ENCODE data around the gene DEUP1. TPM values are rescaled to one million over a fixed set of nuclear protein-coding genes. Genes with fewer than 3 reads are reported as not detected.
"Not testable (repeated sequence)": the region's sequence is repeated elsewhere in the genome, so short reads cannot be mapped to it uniquely, and the experiment has no call there.

The DEUP1 gene
- total and polyA plus RNA-seq, 12 donors, result 0.76 TPM; not detected in 11

DNA sequence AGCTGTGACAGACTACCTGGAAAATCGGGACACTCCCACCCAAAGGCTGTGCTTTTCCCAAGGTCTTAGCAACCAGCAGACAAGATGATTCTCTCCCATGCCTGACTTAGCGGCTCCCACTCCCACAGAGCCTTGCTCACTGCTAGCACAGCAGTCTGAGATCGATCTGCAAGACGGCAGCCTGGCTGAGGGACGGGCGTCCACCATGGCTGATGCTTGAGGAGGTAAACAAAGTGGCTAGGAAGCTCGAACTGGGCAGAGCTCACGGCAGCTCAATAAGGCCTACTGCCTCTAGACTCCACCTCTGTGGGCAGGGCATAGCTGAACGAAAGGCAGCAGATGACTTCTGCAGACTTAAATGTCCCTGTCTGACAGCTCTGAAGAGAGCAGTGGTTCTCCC is 127.7 kb downstream of the DEUP1 start:
- H3K36me3 ChIP-seq, result no peaks in the 10 kb centered on the region
- H3K27me3 ChIP-seq, result no peaks in the 10 kb centered on the region
- H3K27ac ChIP-seq, result no peak overlapping the region
- ATAC-seq (no peak), DNase-seq (no peak)
- H3K9me3 ChIP-seq, result peaks cover 0 to 6% (median 0%) of the 10 kb centered on the region in 11 donors
- intact Hi-C loops (cut with DNase I), result loop anchor here in 1 of 10 donors (10.0 kb wide), 1 partner anchor 193 kb away; no protein-coding TSS in a partner anchor
- 89 to 91% methylated on average over 9 of the region's 9 CpGs for WGBS, 2 donors
- H3K4me1 ChIP-seq, result no peaks in the 10 kb centered on the region
- H3K4me3 ChIP-seq, result no peak overlapping the region
- TF ChIP-seq, protein P1, sequence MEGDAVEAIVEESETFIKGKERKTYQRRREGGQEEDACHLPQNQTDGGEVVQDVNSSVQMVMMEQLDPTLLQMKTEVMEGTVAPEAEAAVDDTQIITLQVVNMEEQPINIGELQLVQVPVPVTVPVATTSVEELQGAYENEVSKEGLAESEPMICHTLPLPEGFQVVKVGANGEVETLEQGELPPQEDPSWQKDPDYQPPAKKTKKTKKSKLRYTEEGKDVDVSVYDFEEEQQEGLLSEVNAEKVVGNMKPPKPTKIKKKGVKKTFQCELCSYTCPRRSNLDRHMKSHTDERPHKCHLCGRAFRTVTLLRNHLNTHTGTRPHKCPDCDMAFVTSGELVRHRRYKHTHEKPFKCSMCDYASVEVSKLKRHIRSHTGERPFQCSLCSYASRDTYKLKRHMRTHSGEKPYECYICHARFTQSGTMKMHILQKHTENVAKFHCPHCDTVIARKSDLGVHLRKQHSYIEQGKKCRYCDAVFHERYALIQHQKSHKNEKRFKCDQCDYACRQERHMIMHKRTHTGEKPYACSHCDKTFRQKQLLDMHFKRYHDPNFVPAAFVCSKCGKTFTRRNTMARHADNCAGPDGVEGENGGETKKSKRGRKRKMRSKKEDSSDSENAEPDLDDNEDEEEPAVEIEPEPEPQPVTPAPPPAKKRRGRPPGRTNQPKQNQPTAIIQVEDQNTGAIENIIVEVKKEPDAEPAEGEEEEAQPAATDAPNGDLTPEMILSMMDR (IDR thresholded peaks at IDR 0.05), result no peak

DNA sequence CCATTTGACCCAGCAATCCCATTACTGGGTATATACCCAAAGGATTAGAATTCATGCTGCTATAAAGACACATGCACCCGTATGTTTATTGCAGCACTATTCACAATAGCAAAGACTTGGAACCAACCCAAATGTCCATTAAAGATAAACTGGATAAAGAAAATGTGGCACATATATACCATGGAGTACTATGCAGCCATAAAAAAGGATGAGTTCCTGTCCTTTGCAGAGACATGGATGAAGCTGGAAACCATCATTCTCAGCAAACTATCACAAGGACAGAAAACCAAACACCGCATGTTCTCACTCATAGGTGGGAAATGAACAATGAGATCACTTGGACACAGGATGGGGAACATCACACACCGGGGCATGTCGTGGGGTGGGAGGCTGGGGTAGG is 133.1 kb downstream of the DEUP1 start:
- H3K4me1 ChIP-seq; intact Hi-C loops (cut with DNase I); H3K36me3 ChIP-seq; H3K4me3 ChIP-seq; H3K27ac ChIP-seq; ATAC-seq; DNase-seq; H3K27me3 ChIP-seq: not testable (repeated sequence)
- 92 to 94% methylated on average over 4 of the region's 4 CpGs for WGBS, 2 donors
- peaks cover 0 to 12% (median 0%) of the 10 kb centered on the region in 11 donors for H3K9me3 ChIP-seq

DNA sequence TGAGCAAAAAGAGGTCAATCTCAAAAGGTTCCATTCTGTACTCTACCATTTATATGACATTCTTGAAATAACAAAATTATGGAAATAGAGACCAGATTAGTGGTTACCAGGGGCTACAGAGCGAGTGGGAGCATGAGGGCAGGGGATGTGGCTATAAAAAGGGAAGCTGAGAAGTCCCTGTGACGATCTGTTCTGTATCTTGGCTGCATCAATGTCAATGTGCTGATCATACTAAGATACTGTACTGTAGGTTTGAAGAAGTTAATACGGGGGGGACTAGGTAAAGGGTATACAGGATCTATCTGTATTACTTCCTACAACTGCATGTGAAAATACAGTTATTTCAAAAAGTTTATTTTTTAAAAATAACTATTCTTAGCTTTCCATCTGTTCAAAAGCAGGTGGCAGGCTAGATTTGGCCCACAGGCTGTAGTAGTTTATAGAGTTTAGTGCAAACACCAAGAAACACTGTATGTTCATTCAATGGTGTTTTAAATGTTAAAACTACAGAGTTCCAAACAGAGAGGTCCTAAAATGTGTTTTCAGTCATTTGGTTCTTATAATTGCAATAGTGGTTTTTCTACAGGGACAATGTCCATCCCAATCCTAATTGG is 134.5 kb downstream of the DEUP1 start:
- Histone ChIP-seq H3K4me1 (no peaks in the 10 kb centered on the region), H3K27me3 (no peaks in the 10 kb centered on the region), H3K4me3 (no peak overlapping the region), H3K27ac (no peak overlapping the region), H3K36me3 (no peaks in the 10 kb centered on the region), H3K9me3 (peaks cover 0 to 12% (median 0%) of the 10 kb centered on the region in 11 donors)
- TF ChIP-seq, protein P1 (IDR thresholded peaks at IDR 0.05), result no peak
- intact Hi-C loops (cut with DNase I), result no loop called here
- ATAC-seq (no peak), DNase-seq (no peak)
- 59 to 60% methylated on average over 3 of the region's 3 CpGs for whole genome bisulfite sequencing, 2 donors

DNA sequence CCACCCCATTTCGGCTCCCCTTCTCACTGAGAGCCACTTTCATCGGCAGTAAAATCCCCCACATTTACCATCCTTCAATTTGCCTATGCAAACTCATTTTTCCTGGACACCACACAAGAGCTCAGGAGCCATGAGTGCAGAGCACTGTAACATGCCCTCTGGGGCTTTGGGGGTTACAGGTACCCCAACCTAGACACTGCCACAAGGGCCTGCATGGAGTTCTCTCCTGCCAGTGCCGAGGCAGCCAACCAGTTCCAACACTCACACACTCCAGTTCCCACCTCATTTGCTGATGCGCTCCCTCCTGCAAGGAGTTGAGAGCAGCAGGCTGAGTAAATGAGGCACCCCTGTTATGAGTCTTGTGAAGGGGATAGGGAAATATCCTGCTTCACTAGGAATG is 136.5 kb downstream of the DEUP1 start:
- TF ChIP-seq, protein P1 (IDR thresholded peaks at IDR 0.05), result no peak
- Histone ChIP-seq H3K27ac (no peak overlapping the region), H3K36me3 (no peaks in the 10 kb centered on the region)

DNA sequence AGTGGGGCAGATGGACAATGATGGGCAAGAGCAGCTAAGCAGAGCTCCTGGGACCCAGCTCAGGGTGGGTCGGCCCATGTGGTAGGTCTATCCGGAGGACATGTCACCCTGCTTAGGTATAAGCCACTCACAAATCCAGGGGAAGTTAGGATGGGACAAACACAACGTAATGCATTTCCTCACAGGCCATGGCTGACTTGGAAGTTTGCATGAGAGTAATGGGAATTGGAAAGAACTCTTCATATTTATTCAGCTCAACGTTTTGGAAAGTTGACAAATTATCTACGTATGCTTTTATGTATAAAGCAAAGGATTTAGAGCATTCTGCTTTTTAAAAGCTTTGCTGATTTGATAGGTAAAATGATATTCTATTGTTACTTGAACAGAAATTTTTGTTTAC is 137.7 kb downstream of the DEUP1 start:
- Histone ChIP-seq H3K4me1 (no peaks in the 10 kb centered on the region), H3K36me3 (no peaks in the 10 kb centered on the region), H3K9me3 (peaks cover 0 to 6% (median 0%) of the 10 kb centered on the region in 11 donors), H3K27me3 (no peaks in the 10 kb centered on the region), H3K27ac (no peak overlapping the region), H3K4me3 (no peak overlapping the region)
- ATAC-seq (no peak), DNase-seq (no peak)
- intact Hi-C loops (cut with DNase I), result no loop called here
- WGBS, 2 donors, result 67 to 69% methylated on average over 5 of the region's 5 CpGs
- TF ChIP-seq, protein P1 (IDR thresholded peaks at IDR 0.05), result no peak

More for the DNA sequence above, 136.5 kb downstream of the DEUP1 start:
- Histone ChIP-seq H3K27me3 (no peaks in the 10 kb centered on the region), H3K4me1 (no peaks in the 10 kb centered on the region), H3K9me3 (peaks cover 0 to 12% (median 0%) of the 10 kb centered on the region in 11 donors), H3K4me3 (no peak overlapping the region)
- intact Hi-C loops (cut with DNase I), result no loop called here
- WGBS, 2 donors, result 94 to 95% methylated on average over 4 of the region's 4 CpGs
- ATAC-seq (no peak), DNase-seq (no peak)
